ENCODE measurements around the gene ADAP1.

GRCh38 chr7:949021-949934 lies 5.2 kb downstream of the ADAP1 start:
- TF ChIP-seq, protein P1, sequence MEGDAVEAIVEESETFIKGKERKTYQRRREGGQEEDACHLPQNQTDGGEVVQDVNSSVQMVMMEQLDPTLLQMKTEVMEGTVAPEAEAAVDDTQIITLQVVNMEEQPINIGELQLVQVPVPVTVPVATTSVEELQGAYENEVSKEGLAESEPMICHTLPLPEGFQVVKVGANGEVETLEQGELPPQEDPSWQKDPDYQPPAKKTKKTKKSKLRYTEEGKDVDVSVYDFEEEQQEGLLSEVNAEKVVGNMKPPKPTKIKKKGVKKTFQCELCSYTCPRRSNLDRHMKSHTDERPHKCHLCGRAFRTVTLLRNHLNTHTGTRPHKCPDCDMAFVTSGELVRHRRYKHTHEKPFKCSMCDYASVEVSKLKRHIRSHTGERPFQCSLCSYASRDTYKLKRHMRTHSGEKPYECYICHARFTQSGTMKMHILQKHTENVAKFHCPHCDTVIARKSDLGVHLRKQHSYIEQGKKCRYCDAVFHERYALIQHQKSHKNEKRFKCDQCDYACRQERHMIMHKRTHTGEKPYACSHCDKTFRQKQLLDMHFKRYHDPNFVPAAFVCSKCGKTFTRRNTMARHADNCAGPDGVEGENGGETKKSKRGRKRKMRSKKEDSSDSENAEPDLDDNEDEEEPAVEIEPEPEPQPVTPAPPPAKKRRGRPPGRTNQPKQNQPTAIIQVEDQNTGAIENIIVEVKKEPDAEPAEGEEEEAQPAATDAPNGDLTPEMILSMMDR (tag by site-specific recombination; IDR thresholded peaks at IDR 0.05), result no peak
- TF ChIP-seq ZNF449 (tag by site-specific recombination; IDR thresholded peaks at IDR 0.05), result no peak
- no peak for TF ChIP-seq REPIN1 (tag by site-specific recombination; IDR thresholded peaks at IDR 0.05; ENCODE audit: low read depth)
- no peak for TF ChIP-seq MYNN (tag by site-specific recombination; IDR thresholded peaks at IDR 0.05; ENCODE audit: borderline replicate concordance)
- TF ChIP-seq ZNF174 (tag by site-specific recombination; IDR thresholded peaks at IDR 0.05), result no peak
- no peak for TF ChIP-seq ZNF843 (tag by site-specific recombination; IDR thresholded peaks at IDR 0.05)
- no peak for TF ChIP-seq KLF16 (tag by site-specific recombination; IDR thresholded peaks at IDR 0.05)
- no peak for TF ChIP-seq ZNF501 (tag by site-specific recombination; IDR thresholded peaks at IDR 0.05)
- TF ChIP-seq ZBTB7A (tag by site-specific recombination; IDR thresholded peaks at IDR 0.05; ENCODE audit: low read depth), result no peak
- no peak for TF ChIP-seq ZNF629 (tag by site-specific recombination; IDR thresholded peaks at IDR 0.05)
- TF ChIP-seq ZNF792 (tag by site-specific recombination; IDR thresholded peaks at IDR 0.05), result no peak
- TF ChIP-seq, protein P2, sequence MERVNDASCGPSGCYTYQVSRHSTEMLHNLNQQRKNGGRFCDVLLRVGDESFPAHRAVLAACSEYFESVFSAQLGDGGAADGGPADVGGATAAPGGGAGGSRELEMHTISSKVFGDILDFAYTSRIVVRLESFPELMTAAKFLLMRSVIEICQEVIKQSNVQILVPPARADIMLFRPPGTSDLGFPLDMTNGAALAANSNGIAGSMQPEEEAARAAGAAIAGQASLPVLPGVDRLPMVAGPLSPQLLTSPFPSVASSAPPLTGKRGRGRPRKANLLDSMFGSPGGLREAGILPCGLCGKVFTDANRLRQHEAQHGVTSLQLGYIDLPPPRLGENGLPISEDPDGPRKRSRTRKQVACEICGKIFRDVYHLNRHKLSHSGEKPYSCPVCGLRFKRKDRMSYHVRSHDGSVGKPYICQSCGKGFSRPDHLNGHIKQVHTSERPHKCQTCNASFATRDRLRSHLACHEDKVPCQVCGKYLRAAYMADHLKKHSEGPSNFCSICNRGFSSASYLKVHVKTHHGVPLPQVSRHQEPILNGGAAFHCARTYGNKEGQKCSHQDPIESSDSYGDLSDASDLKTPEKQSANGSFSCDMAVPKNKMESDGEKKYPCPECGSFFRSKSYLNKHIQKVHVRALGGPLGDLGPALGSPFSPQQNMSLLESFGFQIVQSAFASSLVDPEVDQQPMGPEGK (tag by site-specific recombination; IDR thresholded peaks at IDR 0.05), result no peak
- no peak for TF ChIP-seq ZNF776 (tag by site-specific recombination; IDR thresholded peaks at IDR 0.05; ENCODE audit: borderline replicate concordance)
- no peak for TF ChIP-seq ZNF140 (tag by site-specific recombination; IDR thresholded peaks at IDR 0.05)
